Panc1 (cell line): Measurements from ENCODE around the gene ATP1B4.

Experiments
- CTCF ChIP-seq: fragments of 450-650 bp; IDR thresholded peaks from 2 replicates; pipeline ENCODE4 v1.5.1; 2017; ENCODE audit warnings: mild to moderate bottlenecking
- POLR2AphosphoS5 ChIP-seq: IDR thresholded peaks from 2 replicates; pipeline ENCODE4 v1.6.1; 2012; ENCODE audit warnings: mild to moderate bottlenecking, low read depth, low read length, moderate library complexity
- REST ChIP-seq, 2 experiments: IDR thresholded peaks; 2 replicates each; pipeline ENCODE4 v1.6.1; 2011 to 2012; ENCODE audit warnings: low read depth in 2 of 2, control low read depth in 1 of 2, low read length in 1 of 2, mild to moderate bottlenecking in 1 of 2, moderate library complexity in 1 of 2; ENCODE audit not compliant: insufficient read depth in 1 of 2

- TF ChIP-seq CTCF (no peak), POLR2AphosphoS5 (no peak), REST (IDR thresholded peaks at IDR 0.05; ENCODE audit: insufficient read depth in 1 of 2, low read depth in 2 of 2, low read length in 1 of 2) (no peak)
These were observed 16.7 kb downstream of the ATP1B4 start for GRCh38 chrX:120378570-120378969.
